Gastrocnemius medialis (tissue), 4 donors: ENCODE measurements around the gene TM4SF20.

Source experiments
- CTCF ChIP-seq, 5 experiments: fragments of 450-650 bp in 3 of 5; fragments of 200-600 bp in 2 of 5; sonication (generic) in 2 of 5; IDR thresholded peaks in 4 of 5; conservative IDR thresholded peaks in 1 of 5; 1 replicate in 4 of 5; 2 replicates in 1 of 5; pipeline ENCODE4 v1.5.1; 2016 to 2019; ENCODE audit warnings: antibody characterized with exemption in 5 of 5, mild to moderate bottlenecking in 3 of 5, moderate library complexity in 3 of 5
- POLR2A ChIP-seq, 2 donors: fragments of 450-650 bp; IDR thresholded peaks; one replicate each; pipeline ENCODE4 v1.6.1; 2017; ENCODE audit warnings: antibody characterized with exemption in 2 of 2, mild to moderate bottlenecking in 2 of 2, moderate library complexity in 2 of 2

- TF ChIP-seq CTCF (IDR thresholded peaks at IDR 0.05 in 4 of 5, conservative IDR thresholded peaks at IDR 0.05 in 1 of 5) (no peak), POLR2A (IDR thresholded peaks at IDR 0.05) (no peak)
Observed at GRCh38 chr2:227378371-227378782, 729 bp downstream of the TM4SF20 start.
